ENCODE data around the gene TTLL8.

The TTLL8 gene

GRCh38 chr22:50082197-50082715 is 24.2 kb upstream of the TTLL8 start:
- no peak for DNase-seq

GRCh38 chr22:50081426-50082196 is 23.5 kb upstream of the TTLL8 start:
- no peak for DNase-seq

- no peak for DNase-seq
Observed at GRCh38 chr22:50080077-50080465, 22.0 kb upstream of the TTLL8 start.

- DNase-seq: no peak
Observed at GRCh38 chr22:50078761-50079160, 20.7 kb upstream of the TTLL8 start.

GRCh38 chr22:50078246-50078645 is 20.1 kb upstream of the TTLL8 start:
- DNase-seq: no peak

- no peak for DNase-seq
Observed at GRCh38 chr22:50076646-50077535, 18.8 kb upstream of the TTLL8 start.

DNA sequence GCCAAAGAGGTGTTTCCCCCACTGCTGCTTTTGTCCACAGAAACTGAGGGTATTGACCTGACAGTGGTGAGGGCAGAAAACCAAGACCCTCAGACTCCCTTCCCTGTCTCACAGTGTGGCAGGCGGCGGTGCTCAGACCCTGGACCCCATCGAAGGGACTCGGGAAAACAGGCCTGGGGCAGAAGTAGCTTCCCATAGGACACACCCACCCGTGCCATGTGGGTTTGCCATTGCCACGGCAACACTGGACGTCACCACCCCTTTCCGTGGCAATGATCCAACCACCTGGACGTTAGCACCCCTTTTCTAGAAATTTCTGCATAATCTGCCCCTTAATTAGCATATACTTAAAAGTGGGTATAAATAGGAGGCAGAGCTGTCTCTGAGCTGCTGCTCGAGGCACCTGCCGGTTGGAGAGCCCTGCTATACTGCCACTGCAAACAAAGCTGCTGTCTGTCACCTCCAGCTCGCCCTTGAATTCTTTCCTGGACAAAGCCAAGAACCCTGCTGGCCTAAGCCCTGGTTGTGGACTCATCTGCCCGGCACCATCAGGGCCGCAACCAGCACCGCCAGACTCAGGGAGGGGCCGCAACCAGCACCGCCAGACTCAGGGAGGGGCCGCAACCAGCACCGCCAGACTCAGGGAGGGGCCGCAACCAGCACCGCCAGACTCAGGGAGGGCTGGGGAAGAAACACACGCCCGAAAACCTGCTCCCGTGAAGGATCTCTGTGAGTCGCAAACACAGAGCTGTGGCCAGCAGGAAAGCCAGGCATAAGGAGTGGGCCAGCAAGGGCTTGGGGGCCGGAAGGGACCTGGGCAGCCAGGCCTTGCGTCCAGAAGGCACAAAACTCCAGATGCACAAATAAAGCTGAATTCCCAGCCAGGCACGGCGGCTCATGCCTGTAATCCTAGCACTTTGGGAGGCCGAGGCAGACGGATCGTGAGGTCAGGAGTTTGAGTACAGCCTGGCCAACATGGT is 16.7 kb upstream of the TTLL8 start:
- no peak for DNase-seq

GRCh38 chr22:50074056-50074455 is 16.0 kb upstream of the TTLL8 start:
- no peak for DNase-seq

DNA sequence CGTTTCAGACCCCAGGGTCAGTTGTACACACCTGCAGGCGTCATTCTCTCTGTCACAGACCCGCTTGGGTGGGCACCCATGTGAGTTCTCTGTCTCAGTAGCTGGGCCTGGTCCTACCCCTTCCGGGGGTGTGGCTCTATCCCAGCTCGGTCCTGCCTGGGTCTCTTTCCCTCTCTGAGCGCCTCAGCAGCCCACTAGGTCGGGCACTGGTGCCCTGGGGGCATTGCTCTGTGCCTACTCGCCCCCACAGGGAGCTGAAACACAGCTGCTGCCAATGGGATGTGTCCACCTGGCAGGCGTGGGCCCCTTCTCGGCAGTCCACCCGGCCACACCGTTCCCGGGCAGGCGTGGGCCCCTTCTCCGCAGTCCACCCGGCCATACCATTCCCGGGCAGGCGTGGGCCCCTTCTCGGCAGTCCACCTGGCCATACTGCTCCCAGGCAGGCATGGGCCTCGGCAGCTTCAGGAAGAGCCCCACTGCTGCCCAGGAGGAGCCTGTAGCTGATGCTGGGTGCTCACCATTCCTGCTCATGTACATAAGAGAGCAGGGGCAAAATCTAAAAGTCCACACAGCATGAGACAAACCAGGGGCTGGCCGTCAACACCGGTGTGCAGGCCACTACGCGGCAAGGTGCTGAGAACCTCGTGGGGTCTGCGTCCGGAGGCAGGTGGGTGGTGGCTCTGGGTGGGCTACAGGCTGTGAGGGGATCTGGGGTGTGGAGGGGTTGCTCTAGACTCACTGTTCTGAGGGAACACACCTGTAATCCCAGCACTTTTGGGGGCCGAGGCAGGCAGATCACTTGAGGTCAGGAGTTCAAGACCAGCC is 14.8 kb upstream of the TTLL8 start:
- DNase-seq: no peak

DNA sequence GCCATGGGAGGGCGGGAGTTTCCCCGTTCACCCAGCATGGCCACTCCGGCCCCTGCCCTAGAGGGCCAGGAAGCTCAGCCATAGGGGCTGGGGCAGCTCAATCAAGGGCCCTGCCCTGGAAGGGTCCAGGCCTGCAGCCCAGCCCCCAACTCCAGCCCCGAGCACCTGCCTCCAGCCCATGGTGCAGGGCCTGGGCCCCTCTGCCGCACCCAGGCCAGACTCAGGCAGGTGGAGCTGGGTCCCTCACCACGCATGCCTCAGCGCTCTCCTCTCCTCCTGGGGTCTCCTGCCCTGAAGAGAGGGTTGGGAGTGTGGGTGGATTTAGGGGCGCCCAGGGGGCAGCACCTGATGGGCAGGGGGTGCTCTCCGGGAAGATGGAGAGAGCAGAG is 14.1 kb upstream of the TTLL8 start:
- DNase-seq: no peak

DNA sequence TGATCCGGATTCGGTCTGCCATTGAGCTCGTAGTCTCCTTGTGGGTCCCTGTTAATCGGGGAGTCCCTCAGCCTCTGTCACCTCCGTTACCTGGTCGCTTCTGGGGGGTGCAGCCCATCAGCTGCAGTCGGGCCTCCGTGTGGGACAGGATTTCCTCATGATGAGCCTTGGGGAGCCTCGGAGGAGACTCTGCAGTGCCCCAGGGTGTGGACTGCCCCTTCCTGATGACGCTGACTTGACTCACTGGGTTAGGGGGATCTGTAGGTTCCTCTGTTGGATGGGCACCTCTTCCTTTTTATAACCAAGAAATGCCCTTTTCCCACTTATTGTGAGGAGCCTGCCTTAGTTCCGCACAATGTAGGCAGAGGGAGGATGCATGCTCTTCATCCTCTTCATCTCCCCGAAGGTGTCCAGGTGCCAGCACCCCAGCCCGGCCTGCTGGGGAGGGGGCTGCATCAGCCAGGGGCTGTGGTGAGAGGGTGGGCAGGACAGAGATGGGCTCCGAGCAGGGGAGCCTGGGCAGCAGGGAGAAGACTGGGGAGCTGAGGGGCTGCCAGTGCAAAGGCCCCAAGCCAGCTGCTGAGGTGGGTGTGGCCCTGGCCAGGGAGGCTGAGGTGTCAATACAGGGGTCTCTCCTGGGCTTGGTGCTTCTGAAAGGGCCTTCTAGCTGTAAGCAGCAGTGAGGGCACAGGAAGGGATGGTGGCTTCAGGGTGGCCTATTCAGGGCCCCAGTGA is 13.5 kb upstream of the TTLL8 start:
- no peak for DNase-seq

DNA sequence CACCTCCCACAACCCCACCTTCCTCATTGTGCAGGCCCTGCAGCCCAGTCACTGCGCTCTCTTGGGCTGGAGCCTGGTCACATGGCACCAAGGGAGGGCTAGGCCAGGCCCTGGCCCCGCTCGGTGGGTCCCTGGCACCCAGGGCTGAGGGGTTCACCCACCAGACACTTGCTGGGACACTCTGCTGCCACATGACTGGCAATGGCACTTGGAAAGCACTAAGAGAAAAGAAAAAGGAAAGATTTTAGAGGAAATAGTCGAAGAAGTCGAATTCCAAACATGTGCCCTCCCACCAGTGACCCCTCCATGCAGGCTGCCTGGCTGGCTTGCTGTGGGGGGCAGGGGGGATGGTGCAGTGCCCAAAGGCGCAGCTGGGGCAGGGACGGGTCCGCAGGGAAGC is 12.3 kb upstream of the TTLL8 start:
- no peak for DNase-seq

DNA sequence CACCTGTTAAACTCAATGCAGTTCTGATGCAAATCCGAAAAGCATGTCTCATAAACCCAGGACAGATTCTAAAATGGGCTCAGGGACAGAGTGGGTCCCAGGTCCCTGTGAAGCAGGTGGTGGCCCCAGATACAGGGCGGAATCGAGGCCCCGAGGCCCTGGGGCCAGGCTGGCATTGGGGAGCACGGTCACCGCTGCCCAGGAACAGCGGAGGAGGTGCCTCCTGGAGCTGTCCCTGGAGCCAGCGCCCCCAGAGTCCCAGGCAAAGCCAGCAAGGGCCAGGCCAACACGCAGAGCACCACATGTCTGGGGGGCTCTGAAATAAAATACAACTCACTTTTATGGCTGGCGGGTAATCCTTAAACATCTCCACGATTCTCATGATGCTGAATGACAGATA is 10.0 kb upstream of the TTLL8 start:
- no peak for DNase-seq

DNA sequence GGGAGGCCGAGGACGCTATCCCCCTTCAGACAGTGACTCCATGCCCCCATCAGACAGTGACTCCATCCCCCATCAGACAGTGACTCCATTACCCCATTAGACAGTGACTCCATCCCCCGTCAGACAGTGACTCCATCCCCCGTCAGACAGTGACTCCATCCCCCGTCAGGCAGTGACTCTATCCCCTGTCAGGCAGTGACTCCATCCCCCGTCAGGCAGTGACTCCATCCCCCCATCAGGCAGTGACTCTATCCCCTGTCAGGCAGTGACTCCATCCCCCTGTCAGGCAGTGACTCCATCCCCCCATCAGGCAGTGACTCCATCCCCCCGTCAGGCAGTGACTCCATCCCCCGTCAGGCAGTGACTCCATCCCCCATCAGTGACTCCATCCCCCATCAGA is 9.1 kb upstream of the TTLL8 start:
- DNase-seq: no peak

GRCh38 chr22:50064453-50064852 is 6.4 kb upstream of the TTLL8 start:
- DNase-seq: no peak

DNA sequence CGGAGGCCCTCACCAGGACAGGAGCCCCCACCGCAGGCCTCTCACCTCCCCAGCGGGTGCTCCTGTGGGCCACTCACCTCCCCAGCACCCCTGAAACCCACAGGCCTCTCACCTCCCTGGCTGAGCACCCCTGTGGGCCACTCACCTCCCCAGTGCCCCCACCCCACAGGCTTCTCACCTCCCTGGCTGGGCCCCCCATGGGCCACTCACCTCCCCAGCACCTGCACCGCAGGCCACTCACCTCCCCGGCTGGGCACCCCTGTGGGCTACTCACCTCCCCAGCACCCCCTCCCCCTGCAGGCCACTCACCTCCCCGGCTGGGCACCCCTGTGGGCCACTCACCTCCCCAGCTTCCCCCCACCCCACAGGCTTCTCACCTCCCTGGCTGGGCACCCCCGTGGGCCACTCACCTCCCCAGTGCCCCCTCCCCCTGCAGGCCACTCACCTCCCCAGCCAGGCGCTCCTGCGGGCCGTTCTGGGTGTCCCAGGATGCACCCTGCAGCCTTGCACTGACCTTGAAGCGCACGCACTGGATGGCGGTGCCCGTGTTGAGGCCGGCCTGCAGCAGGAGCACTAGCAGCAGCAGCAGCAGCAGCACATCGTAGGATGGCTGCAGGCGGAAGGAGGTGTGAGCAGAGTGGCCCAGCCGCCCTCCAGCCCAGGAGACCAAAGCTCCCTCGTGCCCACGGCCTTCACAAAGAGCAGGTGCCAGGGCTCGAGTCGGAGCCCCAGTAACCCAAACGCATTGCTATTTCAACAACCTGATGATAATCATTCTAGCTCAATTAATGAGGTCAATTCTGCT is 5.7 kb upstream of the TTLL8 start:
- no peak for DNase-seq

DNA sequence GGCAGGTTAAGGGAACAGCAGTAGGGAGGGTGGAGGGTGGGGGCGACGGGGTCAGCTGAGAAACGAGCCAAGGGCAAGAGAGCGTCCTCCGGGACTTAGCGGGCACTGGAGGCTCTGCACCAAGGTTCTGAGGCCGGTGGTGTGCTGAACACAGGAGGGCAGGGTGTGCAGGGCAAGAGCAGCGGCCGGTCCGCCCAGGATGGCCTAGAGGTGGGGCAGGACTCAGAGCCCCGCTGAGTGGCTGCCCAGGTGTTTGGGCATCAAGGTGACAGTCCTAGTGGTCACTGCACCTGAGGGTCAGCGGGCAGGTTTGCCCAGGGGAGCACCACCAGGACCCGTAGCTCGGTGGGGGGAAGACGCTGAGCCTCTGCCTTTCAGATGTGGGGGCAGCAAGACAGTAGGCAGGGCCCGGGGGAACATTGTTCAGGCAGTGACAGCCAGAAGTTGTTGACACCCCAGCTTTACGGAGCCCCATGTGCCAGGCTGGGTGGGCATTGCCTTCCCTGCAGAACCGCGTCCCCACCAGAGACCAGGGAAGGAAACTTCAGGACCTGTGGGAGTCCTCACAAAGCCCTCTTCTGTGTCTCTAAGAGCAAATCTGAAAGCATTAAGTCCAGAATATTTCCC is 4.5 kb upstream of the TTLL8 start:
- DNase-seq: no peak

- no peak for DNase-seq
Observed at GRCh38 chr22:50061824-50062355, 3.8 kb upstream of the TTLL8 start.

GRCh38 chr22:50061141-50061823 is 3.2 kb upstream of the TTLL8 start:
- no peak for DNase-seq

All from KG1 (cell line).